Prostate gland (tissue), 2 donors: Measurements from ENCODE around the gene CCDC66. TPM values are rescaled to one million over a fixed set of nuclear protein-coding genes. Genes with fewer than 3 reads are reported as not detected.
A peak's percentile ranks its signal among the peaks of the same experiment; 100 is the strongest.

ENCODE experiments used
- DNase-seq: peaks from one replicate; pipeline ENCODE4 v3.0.0-alpha.2; 2019; ENCODE audit warnings: low spot score
- H3K27ac ChIP-seq, 2 donors: fragments of 200-600 bp; sonication (generic); 2 replicates each; pipeline ENCODE4 v1.5.1; 2017 to 2019
- H3K27me3 ChIP-seq: fragments of 200-600 bp; sonication (generic); replicated peaks from 2 replicates; pipeline ENCODE4 v1.5.1; 2019; ENCODE audit not compliant: insufficient read depth
- H3K36me3 ChIP-seq, 2 donors: fragments of 200-600 bp; sonication (generic); 1 replicate in 1 of 2; 2 replicates in 1 of 2; pipeline versions ENCODE4 v1.5.1 to v1.8.1; 2017 to 2019
- H3K4me1 ChIP-seq: fragments of 200-600 bp; sonication (generic); replicated peaks from 2 replicates; pipeline ENCODE4 v1.5.1; 2019
- H3K4me3 ChIP-seq, 2 donors: fragments of 200-600 bp; sonication (generic); 2 replicates each; pipeline ENCODE4 v1.5.1; 2017 to 2019
- H3K9me3 ChIP-seq: fragments of 200-600 bp; sonication (generic); 2 replicates; pipeline ENCODE4 v1.5.1; 2017
- POLR2A ChIP-seq: fragments of 450-650 bp; IDR thresholded peaks from one replicate; pipeline ENCODE4 v1.6.1; 2016; ENCODE audit warnings: antibody characterized with exemption, mild to moderate bottlenecking
- POLR2AphosphoS5 ChIP-seq: sonication (generic); formaldehyde crosslinking; IDR thresholded peaks from one replicate; pipeline ENCODE4 v1.6.1; 2017; ENCODE audit warnings: antibody characterized with exemption
- WGBS: methylation state at CpG from one replicate; pipeline ENCODE4 v1.1.5; 2018; 5-methylcytosine and 5-hydroxymethylcytosine counted together
- intact Hi-C: fragments of 100-400 bp; cut with DNase I; formaldehyde crosslinking; loops from one replicate; pipeline ENCODE4 v1.14.2; 2022
- total RNA-seq, 2 donors: library from RNA; depleted of rRNA; stranded (reverse); fragments of >200 nt; gene quantifications; one replicate each; pipeline ENCODE4 v1.1.0, GENCODE V29; 2016
- TF ChIP-seq, protein P1 (sequence below), 4 experiments: fragments of 200-600 bp in 2 of 4; fragments of 450-650 bp in 2 of 4; sonication (generic) in 2 of 4; IDR thresholded peaks; 1 replicate in 3 of 4; 2 replicates in 1 of 4; pipeline ENCODE4 v1.5.1; 2016 to 2019; ENCODE audit warnings: antibody characterized with exemption in 4 of 4, mild to moderate bottlenecking in 2 of 4, moderate library complexity in 2 of 4

CCDC66 gene
- total RNA-seq, 2 donors from 2014 or later, result 12.3 to 34.4 TPM

DNA sequence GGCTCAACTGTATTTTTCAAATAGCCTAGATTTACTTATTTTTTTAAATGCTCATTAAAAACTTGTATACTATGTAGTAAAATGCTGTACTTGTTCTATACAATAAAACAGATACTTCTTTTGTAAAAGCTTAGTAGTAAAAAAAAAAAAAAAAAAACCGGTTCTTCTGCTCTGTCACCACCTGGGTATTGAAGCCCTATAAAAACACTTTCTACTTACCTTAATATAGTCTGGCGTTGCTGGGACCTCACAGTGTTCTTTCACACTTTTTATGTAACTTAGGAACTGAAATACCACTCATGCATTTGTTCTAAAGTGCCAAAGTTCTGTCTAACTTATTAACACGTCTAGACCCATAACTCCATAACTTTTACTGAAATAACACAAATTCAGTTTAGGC, 64.7 kb downstream of the CCDC66 start:
- Histone ChIP-seq H3K27me3 (no peaks in the 10 kb centered on the region), H3K4me1 (peaks cover 4% of the 10 kb centered on the region), H3K4me3 (no peak overlapping the region), H3K36me3 (no peaks in the 10 kb centered on the region), H3K27ac (no peak overlapping the region), H3K9me3 (no peaks in the 10 kb centered on the region)
- peak; percentile 14 for DNase-seq
- WGBS, result 30% methylated on average over 3 of the region's 3 CpGs
- intact Hi-C loops, result no loop called here
- no peak for TF ChIP-seq POLR2A
- TF ChIP-seq, protein P1, sequence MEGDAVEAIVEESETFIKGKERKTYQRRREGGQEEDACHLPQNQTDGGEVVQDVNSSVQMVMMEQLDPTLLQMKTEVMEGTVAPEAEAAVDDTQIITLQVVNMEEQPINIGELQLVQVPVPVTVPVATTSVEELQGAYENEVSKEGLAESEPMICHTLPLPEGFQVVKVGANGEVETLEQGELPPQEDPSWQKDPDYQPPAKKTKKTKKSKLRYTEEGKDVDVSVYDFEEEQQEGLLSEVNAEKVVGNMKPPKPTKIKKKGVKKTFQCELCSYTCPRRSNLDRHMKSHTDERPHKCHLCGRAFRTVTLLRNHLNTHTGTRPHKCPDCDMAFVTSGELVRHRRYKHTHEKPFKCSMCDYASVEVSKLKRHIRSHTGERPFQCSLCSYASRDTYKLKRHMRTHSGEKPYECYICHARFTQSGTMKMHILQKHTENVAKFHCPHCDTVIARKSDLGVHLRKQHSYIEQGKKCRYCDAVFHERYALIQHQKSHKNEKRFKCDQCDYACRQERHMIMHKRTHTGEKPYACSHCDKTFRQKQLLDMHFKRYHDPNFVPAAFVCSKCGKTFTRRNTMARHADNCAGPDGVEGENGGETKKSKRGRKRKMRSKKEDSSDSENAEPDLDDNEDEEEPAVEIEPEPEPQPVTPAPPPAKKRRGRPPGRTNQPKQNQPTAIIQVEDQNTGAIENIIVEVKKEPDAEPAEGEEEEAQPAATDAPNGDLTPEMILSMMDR (IDR thresholded peaks at IDR 0.05), result no peak
- peak; percentile 64 for TF ChIP-seq POLR2AphosphoS5

DNA sequence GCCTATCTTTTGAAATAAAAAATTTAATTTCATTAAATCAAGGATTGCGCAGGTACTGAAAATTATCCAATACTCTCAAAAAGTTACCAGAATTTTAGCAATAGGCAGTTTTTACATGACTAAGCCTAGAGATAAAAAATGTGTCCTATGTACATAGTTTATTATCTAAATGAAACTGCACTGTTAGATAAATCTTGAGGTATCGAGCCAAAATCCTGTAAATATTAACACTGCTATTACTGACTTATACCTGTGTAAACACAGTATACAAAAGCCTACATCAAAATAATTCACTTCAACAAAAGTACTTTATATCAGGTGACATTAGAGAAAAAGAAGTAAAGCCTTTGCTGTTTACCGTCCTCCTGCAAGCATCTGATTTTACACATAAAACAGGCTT, 65.4 kb downstream of the CCDC66 start:
- no peak for DNase-seq
- peaks cover 4% of the 10 kb centered on the region for H3K4me1 ChIP-seq
- intact Hi-C loops, result no loop called here
- whole genome bisulfite sequencing, result 70% methylated on average over 3 of the region's 3 CpGs
- no peaks in the 10 kb centered on the region for H3K9me3 ChIP-seq
- no peaks in the 10 kb centered on the region for H3K27me3 ChIP-seq
- no peak overlapping the region for H3K27ac ChIP-seq
- H3K4me3 ChIP-seq, result no peak overlapping the region
- TF ChIP-seq, protein P1 (IDR thresholded peaks at IDR 0.05), result no peak
- TF ChIP-seq POLR2AphosphoS5 (no peak), POLR2A (no peak)
- H3K36me3 ChIP-seq, result no peaks in the 10 kb centered on the region

DNA sequence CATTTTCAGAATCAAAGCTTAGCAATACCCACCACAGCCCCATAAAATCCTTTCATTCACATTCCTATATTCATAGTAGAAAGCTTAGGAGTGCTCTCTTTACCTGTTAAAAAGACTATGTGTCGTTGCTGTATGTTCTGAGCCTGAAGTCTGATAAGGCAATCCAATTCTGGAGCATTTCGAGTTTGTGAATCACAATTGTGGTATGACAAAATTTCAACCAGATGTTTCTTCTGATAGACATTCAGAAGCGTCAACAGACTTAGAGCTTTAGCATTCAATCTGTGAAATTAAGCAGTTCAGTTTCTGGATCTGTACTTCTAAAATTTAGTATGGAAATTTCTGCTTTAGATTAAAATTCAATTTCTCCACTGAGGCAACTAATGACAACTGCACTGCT, 67.8 kb downstream of the CCDC66 start:
- Histone ChIP-seq H3K4me3 (no peak overlapping the region), H3K36me3 (no peaks in the 10 kb centered on the region), H3K4me1 (peaks cover 4% of the 10 kb centered on the region), H3K27ac (no peak overlapping the region), H3K27me3 (no peaks in the 10 kb centered on the region), H3K9me3 (no peaks in the 10 kb centered on the region)
- 84% methylated on average over 3 of the region's 3 CpGs for WGBS
- TF ChIP-seq POLR2A (no peak), POLR2AphosphoS5 (no peak)
- TF ChIP-seq, protein P1 (IDR thresholded peaks at IDR 0.05), result no peak
- intact Hi-C loops, result no loop called here
- DNase-seq, result no peak

DNA sequence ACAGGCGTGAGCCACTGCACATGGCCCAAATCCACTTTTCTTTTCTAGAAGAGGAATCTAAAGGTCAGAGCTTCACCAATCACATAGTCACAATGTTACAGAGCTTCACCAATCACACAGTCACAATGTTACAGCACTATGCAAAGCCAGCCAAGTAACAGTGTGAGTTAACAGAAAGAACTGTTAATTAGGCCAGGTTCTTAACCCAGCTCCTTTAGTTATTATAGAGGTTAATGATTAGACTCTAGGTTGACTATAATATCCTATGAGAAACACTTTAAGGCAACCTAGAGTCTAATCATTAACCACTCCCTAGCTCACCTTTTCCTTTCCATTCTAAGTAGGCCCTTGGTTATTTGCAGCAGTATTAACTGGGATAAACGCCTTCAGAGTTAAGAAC, 72.1 kb downstream of the CCDC66 start:
- intact Hi-C loops, result no loop called here

DNA sequence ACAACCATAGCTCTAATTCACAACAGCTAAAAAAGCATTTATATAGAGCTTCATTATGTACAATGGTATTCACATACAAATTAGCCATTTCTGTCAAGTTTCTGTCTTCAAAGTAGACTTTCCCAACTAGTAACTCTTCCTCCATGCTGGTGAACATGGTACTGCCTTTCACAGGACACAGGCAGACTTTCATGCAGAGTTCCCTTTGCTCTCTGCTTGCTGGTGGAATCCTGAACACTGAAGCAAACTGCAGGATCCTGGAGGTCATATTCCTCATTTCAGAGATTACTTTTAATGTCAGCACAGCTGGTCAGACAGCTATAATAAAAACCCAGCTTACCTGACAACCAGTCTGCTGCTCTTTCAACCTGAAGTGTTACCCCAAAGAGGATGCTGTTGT, 72.5 kb downstream of the CCDC66 start:
- H3K36me3 ChIP-seq, result no peaks in the 10 kb centered on the region
- no peaks in the 10 kb centered on the region for H3K4me1 ChIP-seq
- no peak for TF ChIP-seq POLR2A
- no peak for TF ChIP-seq POLR2AphosphoS5
- TF ChIP-seq, protein P1 (IDR thresholded peaks at IDR 0.05), result no peak
- H3K9me3 ChIP-seq, result no peaks in the 10 kb centered on the region
- no peak overlapping the region for H3K4me3 ChIP-seq
- H3K27ac ChIP-seq, result no peak overlapping the region
- H3K27me3 ChIP-seq, result no peaks in the 10 kb centered on the region
- DNase-seq, result no peak
- intact Hi-C loops, result no loop called here

More for the DNA sequence above, 72.1 kb downstream of the CCDC66 start:
- H3K9me3 ChIP-seq, result no peaks in the 10 kb centered on the region
- no peaks in the 10 kb centered on the region for H3K4me1 ChIP-seq
- TF ChIP-seq POLR2AphosphoS5 (no peak), POLR2A (no peak)
- TF ChIP-seq, protein P1 (IDR thresholded peaks at IDR 0.05), result no peak
- H3K27me3 ChIP-seq, result no peaks in the 10 kb centered on the region
- 98% methylated on average over 2 of the region's 2 CpGs for WGBS
- DNase-seq, result no peak
- no peaks in the 10 kb centered on the region for H3K36me3 ChIP-seq
- H3K4me3 ChIP-seq, result no peak overlapping the region
- no peak overlapping the region for H3K27ac ChIP-seq
